Suprapubic skin (tissue), 3 donors: Measurements from ENCODE around the gene OVOL2.

Source experiments
- POLR2A ChIP-seq, 2 donors: fragments of 450-650 bp; IDR thresholded peaks; one replicate each; pipeline ENCODE4 v1.6.1; 2017; ENCODE audit warnings: antibody characterized with exemption in 2 of 2, mild to moderate bottlenecking in 2 of 2, moderate library complexity in 2 of 2
- TF ChIP-seq, protein P1 (sequence below), 2 donors: fragments of 200-600 bp in 1 of 2; fragments of 450-650 bp in 1 of 2; sonication (generic) in 1 of 2; IDR thresholded peaks; one replicate each; pipeline ENCODE4 v1.5.1; 2016 to 2019; ENCODE audit warnings: antibody characterized with exemption in 2 of 2, mild to moderate bottlenecking in 1 of 2, moderate library complexity in 1 of 2

DNA sequence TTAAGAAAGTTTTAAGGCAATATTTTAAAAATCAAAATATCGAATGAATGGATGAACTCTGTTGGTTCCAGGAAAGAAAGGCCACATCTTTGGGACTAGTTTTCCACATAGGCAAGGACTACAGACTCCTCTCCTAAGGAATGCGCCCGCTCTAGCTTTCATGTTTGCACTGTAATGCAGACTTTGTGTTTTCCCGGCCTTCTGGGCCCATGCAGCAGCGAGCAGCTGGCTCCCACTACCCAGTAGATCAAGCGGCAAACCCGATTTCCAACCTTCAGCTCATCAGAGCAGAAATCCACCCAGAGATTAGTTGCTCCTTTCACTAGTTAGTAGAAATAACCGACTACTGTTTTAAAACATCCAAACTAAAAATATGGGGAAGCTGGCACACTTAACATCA, 27.7 kb downstream of the OVOL2 start:
- TF ChIP-seq, protein P1, sequence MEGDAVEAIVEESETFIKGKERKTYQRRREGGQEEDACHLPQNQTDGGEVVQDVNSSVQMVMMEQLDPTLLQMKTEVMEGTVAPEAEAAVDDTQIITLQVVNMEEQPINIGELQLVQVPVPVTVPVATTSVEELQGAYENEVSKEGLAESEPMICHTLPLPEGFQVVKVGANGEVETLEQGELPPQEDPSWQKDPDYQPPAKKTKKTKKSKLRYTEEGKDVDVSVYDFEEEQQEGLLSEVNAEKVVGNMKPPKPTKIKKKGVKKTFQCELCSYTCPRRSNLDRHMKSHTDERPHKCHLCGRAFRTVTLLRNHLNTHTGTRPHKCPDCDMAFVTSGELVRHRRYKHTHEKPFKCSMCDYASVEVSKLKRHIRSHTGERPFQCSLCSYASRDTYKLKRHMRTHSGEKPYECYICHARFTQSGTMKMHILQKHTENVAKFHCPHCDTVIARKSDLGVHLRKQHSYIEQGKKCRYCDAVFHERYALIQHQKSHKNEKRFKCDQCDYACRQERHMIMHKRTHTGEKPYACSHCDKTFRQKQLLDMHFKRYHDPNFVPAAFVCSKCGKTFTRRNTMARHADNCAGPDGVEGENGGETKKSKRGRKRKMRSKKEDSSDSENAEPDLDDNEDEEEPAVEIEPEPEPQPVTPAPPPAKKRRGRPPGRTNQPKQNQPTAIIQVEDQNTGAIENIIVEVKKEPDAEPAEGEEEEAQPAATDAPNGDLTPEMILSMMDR (IDR thresholded peaks at IDR 0.05) = no peak
- no peak for TF ChIP-seq POLR2A (IDR thresholded peaks at IDR 0.05)
